ENCODE measurements around the gene LMOD2. TPM values are rescaled to one million over a fixed set of nuclear protein-coding genes. Genes with fewer than 3 reads are reported as not detected.

Gene LMOD2
- total RNA-seq, 6 experiments from 2014 or later: not detected

- H3K9me3 Mint-ChIP-seq: no peaks in the 10 kb centered on the region
- H3K27me3 Mint-ChIP-seq (ENCODE audit: insufficient read depth): no peaks in the 10 kb centered on the region; the same call in 1 of the 2 replicates
- no peak overlapping the region for H3K4me3 Mint-ChIP-seq
- no peak overlapping the region for H3K27ac Mint-ChIP-seq
- H3K36me3 Mint-ChIP-seq (ENCODE audit: low read depth): no peaks in the 10 kb centered on the region
- TF ChIP-seq CTCF (IDR thresholded peaks at IDR 0.05): no peak
- no peak for DNase-seq
- H3K4me1 Mint-ChIP-seq (ENCODE audit: low read depth): peaks cover 17% of the 10 kb centered on the region
Observed at GRCh38 chr7:123641901-123642300, 13.8 kb upstream of the LMOD2 start.

- H3K36me3 Mint-ChIP-seq (ENCODE audit: low read depth): no peaks in the 10 kb centered on the region
- peak; percentile 42 for DNase-seq
- peak overlapping the region; percentile 73 for H3K4me3 Mint-ChIP-seq
- no peak overlapping the region for H3K27ac Mint-ChIP-seq
- H3K27me3 Mint-ChIP-seq (ENCODE audit: insufficient read depth): peaks cover 4% of the 10 kb centered on the region; the same call in 1 of the 2 replicates
- no peaks in the 10 kb centered on the region for H3K9me3 Mint-ChIP-seq
- TF ChIP-seq CTCF (IDR thresholded peaks at IDR 0.05): no peak
- H3K4me1 Mint-ChIP-seq (ENCODE audit: low read depth): peaks cover 24% of the 10 kb centered on the region
Observed at GRCh38 chr7:123643495-123644441, 11.9 kb upstream of the LMOD2 start.

GRCh38 chr7:123645516-123645915 lies 10.2 kb upstream of the LMOD2 start:
- Mint-ChIP-seq H3K27me3 (ENCODE audit: insufficient read depth) (peaks cover 4% of the 10 kb centered on the region; the same call in 1 of the 2 replicates), H3K4me1 (ENCODE audit: low read depth) (peaks cover 24% of the 10 kb centered on the region), H3K9me3 (no peaks in the 10 kb centered on the region), H3K4me3 (no peak overlapping the region), H3K36me3 (ENCODE audit: low read depth) (no peaks in the 10 kb centered on the region), H3K27ac (no peak overlapping the region)
- TF ChIP-seq CTCF (IDR thresholded peaks at IDR 0.05): no peak
- DNase-seq: no peak

GRCh38 chr7:123647106-123647730 lies 8.4 kb upstream of the LMOD2 start:
- Mint-ChIP-seq H3K27ac (no peak overlapping the region), H3K4me3 (no peak overlapping the region), H3K27me3 (ENCODE audit: insufficient read depth) (peaks cover 4% of the 10 kb centered on the region; the same call in 1 of the 2 replicates), H3K36me3 (ENCODE audit: low read depth) (no peaks in the 10 kb centered on the region), H3K4me1 (ENCODE audit: low read depth) (peaks cover 24% of the 10 kb centered on the region), H3K9me3 (no peaks in the 10 kb centered on the region)
- DNase-seq: peak; percentile 9
- TF ChIP-seq CTCF (IDR thresholded peaks at IDR 0.05): no peak

- Mint-ChIP-seq H3K36me3 (ENCODE audit: low read depth) (no peaks in the 10 kb centered on the region), H3K4me3 (no peak overlapping the region), H3K9me3 (no peaks in the 10 kb centered on the region), H3K27ac (no peak overlapping the region), H3K4me1 (ENCODE audit: low read depth) (peaks cover 11% of the 10 kb centered on the region; the same call in 1 of the 2 replicates), H3K27me3 (ENCODE audit: insufficient read depth) (peaks cover 4% of the 10 kb centered on the region; the same call in 1 of the 2 replicates)
- no peak for DNase-seq
- no peak for TF ChIP-seq CTCF (IDR thresholded peaks at IDR 0.05)
Observed at GRCh38 chr7:123649964-123650363, 5.7 kb upstream of the LMOD2 start.

All from HFFc6 (cell line).